Ovary (tissue), 3 donors: ENCODE data around the gene CRYL1.

ENCODE experiments used
- POLR2A ChIP-seq: fragments of 450-650 bp; IDR thresholded peaks from one replicate; pipeline ENCODE4 v1.6.1; 2017; ENCODE audit warnings: antibody characterized with exemption, mild to moderate bottlenecking, moderate library complexity
- TF ChIP-seq, protein P1 (sequence below), 3 donors: fragments of 450-650 bp in 2 of 3; fragments of 200-600 bp in 1 of 3; IDR thresholded peaks; one replicate each; pipeline versions ENCODE4 v1.5.1 to v1.8.0; 2016 to 2022; ENCODE audit warnings: antibody characterized with exemption in 3 of 3, mild to moderate bottlenecking in 1 of 3
- donor health status: DM: no; HTN: no; CAD: no.

- TF ChIP-seq, protein P1, sequence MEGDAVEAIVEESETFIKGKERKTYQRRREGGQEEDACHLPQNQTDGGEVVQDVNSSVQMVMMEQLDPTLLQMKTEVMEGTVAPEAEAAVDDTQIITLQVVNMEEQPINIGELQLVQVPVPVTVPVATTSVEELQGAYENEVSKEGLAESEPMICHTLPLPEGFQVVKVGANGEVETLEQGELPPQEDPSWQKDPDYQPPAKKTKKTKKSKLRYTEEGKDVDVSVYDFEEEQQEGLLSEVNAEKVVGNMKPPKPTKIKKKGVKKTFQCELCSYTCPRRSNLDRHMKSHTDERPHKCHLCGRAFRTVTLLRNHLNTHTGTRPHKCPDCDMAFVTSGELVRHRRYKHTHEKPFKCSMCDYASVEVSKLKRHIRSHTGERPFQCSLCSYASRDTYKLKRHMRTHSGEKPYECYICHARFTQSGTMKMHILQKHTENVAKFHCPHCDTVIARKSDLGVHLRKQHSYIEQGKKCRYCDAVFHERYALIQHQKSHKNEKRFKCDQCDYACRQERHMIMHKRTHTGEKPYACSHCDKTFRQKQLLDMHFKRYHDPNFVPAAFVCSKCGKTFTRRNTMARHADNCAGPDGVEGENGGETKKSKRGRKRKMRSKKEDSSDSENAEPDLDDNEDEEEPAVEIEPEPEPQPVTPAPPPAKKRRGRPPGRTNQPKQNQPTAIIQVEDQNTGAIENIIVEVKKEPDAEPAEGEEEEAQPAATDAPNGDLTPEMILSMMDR (IDR thresholded peaks at IDR 0.05): no peak
- TF ChIP-seq POLR2A: no peak
These were observed 10.8 kb downstream of the CRYL1 start for GRCh38 chr13:20514866-20515265.
